ENCODE data around the gene WDR49.

The WDR49 gene

GRCh38 chr3:167609156-167609555, 44.6 kb downstream of the WDR49 start:
- Mint-ChIP-seq H3K27ac (ENCODE audit: low read depth) (no peak overlapping the region), H3K36me3 (ENCODE audit: insufficient read depth) (peaks cover 2% of the 10 kb centered on the region), H3K27me3 (peaks cover 55% of the 10 kb centered on the region), H3K4me3 (no peak overlapping the region), H3K9me3 (no peaks in the 10 kb centered on the region), H3K4me1 (no peaks in the 10 kb centered on the region)
- no peak for DNase-seq (ENCODE audit: low spot score in 2 of 2)
- no peak for ATAC-seq (replicated peaks; ENCODE audit: extremely low read depth, poor library complexity, severe bottlenecking)

DNA sequence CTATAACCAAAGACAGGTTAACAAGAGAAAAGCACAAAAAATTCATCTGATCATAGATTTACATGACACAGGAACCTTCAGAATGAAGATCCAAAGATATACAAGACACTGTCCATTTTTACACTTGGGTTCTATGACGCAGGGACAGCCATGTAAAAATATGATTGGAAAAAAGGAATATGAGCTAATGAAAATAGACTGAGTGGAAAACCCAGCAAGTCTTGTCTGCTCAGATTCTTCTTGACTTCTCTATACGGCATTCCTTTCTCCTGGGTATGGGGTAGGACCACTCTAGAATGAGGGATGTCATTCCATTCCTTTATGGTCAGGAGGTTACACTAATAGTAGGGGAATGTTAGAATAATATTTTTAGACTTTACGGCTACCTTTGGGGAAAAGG, 46.9 kb downstream of the WDR49 start:
- Mint-ChIP-seq H3K4me3 (no peak overlapping the region), H3K27ac (ENCODE audit: low read depth) (no peak overlapping the region), H3K4me1 (no peaks in the 10 kb centered on the region), H3K36me3 (ENCODE audit: insufficient read depth) (peaks cover 2% of the 10 kb centered on the region), H3K27me3 (peaks cover 46% of the 10 kb centered on the region), H3K9me3 (no peaks in the 10 kb centered on the region)
- DNase-seq (ENCODE audit: low spot score in 2 of 2) (no peak), ATAC-seq (replicated peaks; ENCODE audit: extremely low read depth, poor library complexity, severe bottlenecking) (no peak)

GRCh38 chr3:167605871-167606270, 47.9 kb downstream of the WDR49 start:
- Mint-ChIP-seq H3K9me3 (no peaks in the 10 kb centered on the region), H3K4me1 (no peaks in the 10 kb centered on the region), H3K36me3 (ENCODE audit: insufficient read depth) (peaks cover 2% of the 10 kb centered on the region), H3K27ac (ENCODE audit: low read depth) (no peak overlapping the region), H3K4me3 (no peak overlapping the region), H3K27me3 (peaks cover 36% of the 10 kb centered on the region)
- no peak for ATAC-seq (replicated peaks; ENCODE audit: extremely low read depth, poor library complexity, severe bottlenecking)
- no peak for DNase-seq (ENCODE audit: low spot score in 2 of 2)

- ATAC-seq (replicated peaks; ENCODE audit: extremely low read depth, poor library complexity, severe bottlenecking) (no peak), DNase-seq (ENCODE audit: low spot score in 2 of 2) (no peak)
- Mint-ChIP-seq H3K27ac (ENCODE audit: low read depth) (no peak overlapping the region), H3K4me3 (no peak overlapping the region), H3K36me3 (ENCODE audit: insufficient read depth) (no peaks in the 10 kb centered on the region), H3K27me3 (peaks cover 9% of the 10 kb centered on the region), H3K9me3 (no peaks in the 10 kb centered on the region), H3K4me1 (no peaks in the 10 kb centered on the region)
These were observed 51.7 kb downstream of the WDR49 start for GRCh38 chr3:167602041-167602440.

GRCh38 chr3:167587651-167588050, 66.1 kb downstream of the WDR49 start:
- Mint-ChIP-seq H3K27ac (ENCODE audit: low read depth) (no peak overlapping the region), H3K36me3 (ENCODE audit: insufficient read depth) (no peaks in the 10 kb centered on the region)
- no peak for ATAC-seq (replicated peaks; ENCODE audit: extremely low read depth, poor library complexity, severe bottlenecking)

GRCh38 chr3:167575000-167575600, 78.6 kb downstream of the WDR49 start:
- H3K4me3 Mint-ChIP-seq: no peak overlapping the region
- H3K27me3 Mint-ChIP-seq: no peaks in the 10 kb centered on the region
- no peaks in the 10 kb centered on the region for H3K9me3 Mint-ChIP-seq
- no peak for DNase-seq (ENCODE audit: low spot score in 2 of 2)
- no peak overlapping the region for H3K27ac Mint-ChIP-seq (ENCODE audit: low read depth)
- no peaks in the 10 kb centered on the region for H3K4me1 Mint-ChIP-seq
- no peak for ATAC-seq (replicated peaks; ENCODE audit: extremely low read depth, poor library complexity, severe bottlenecking)
- peaks cover 2% of the 10 kb centered on the region for H3K36me3 Mint-ChIP-seq (ENCODE audit: insufficient read depth)

More at GRCh38 chr3:167587651-167588050, 66.1 kb downstream of the WDR49 start:
- Mint-ChIP-seq H3K27me3 (peaks cover 2% of the 10 kb centered on the region), H3K9me3 (peaks cover 10% of the 10 kb centered on the region), H3K4me1 (no peaks in the 10 kb centered on the region), H3K4me3 (no peak overlapping the region)
- DNase-seq (ENCODE audit: low spot score in 2 of 2): no peak

- Mint-ChIP-seq H3K4me1 (no peaks in the 10 kb centered on the region), H3K27ac (ENCODE audit: low read depth) (no peak overlapping the region), H3K36me3 (ENCODE audit: insufficient read depth) (peaks cover 2% of the 10 kb centered on the region), H3K4me3 (no peak overlapping the region), H3K9me3 (no peaks in the 10 kb centered on the region), H3K27me3 (no peaks in the 10 kb centered on the region)
- ATAC-seq (replicated peaks; ENCODE audit: extremely low read depth, poor library complexity, severe bottlenecking): no peak
- no peak for DNase-seq (ENCODE audit: low spot score in 2 of 2)
These were observed 80.8 kb downstream of the WDR49 start for GRCh38 chr3:167572991-167573390.

- Mint-ChIP-seq H3K9me3 (no peaks in the 10 kb centered on the region), H3K4me3 (no peak overlapping the region), H3K4me1 (no peaks in the 10 kb centered on the region), H3K27ac (ENCODE audit: low read depth) (no peak overlapping the region), H3K27me3 (no peaks in the 10 kb centered on the region), H3K36me3 (ENCODE audit: insufficient read depth) (no peaks in the 10 kb centered on the region)
- ATAC-seq (replicated peaks; ENCODE audit: extremely low read depth, poor library complexity, severe bottlenecking): no peak
- DNase-seq (ENCODE audit: low spot score in 2 of 2): no peak
These were observed 85.1 kb downstream of the WDR49 start for GRCh38 chr3:167568634-167569033.

DNA sequence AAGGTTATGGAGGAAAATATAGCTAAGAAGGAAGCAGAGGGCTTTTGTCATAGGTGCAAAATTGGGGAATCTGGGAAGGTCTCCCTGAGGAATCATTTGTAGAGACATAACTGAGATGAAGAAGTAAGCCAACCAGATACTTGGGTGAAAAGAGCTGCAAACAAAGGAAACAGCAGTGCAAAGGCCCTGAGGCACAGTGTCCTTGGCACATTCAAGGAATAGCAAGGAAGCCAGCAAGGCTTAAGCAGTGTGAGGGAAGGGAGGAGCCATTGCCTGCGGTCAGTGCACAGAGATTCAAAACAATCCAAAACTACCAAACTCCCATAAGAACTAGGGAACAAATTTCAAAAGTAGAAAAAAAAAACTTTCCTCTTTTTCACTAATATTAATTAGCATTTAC, 88.3 kb downstream of the WDR49 start:
- H3K9me3 Mint-ChIP-seq: no peaks in the 10 kb centered on the region
- no peaks in the 10 kb centered on the region for H3K36me3 Mint-ChIP-seq (ENCODE audit: insufficient read depth)
- DNase-seq (ENCODE audit: low spot score in 2 of 2) (no peak), ATAC-seq (replicated peaks; ENCODE audit: extremely low read depth, poor library complexity, severe bottlenecking) (no peak)
- no peaks in the 10 kb centered on the region for H3K4me1 Mint-ChIP-seq
- H3K27me3 Mint-ChIP-seq: peaks cover 9% of the 10 kb centered on the region
- no peak overlapping the region for H3K27ac Mint-ChIP-seq (ENCODE audit: low read depth)
- H3K4me3 Mint-ChIP-seq: no peak overlapping the region

GRCh38 chr3:167564612-167565011, 89.1 kb downstream of the WDR49 start:
- Mint-ChIP-seq H3K27ac (ENCODE audit: low read depth) (no peak overlapping the region), H3K27me3 (peaks cover 9% of the 10 kb centered on the region), H3K4me3 (no peak overlapping the region), H3K36me3 (ENCODE audit: insufficient read depth) (no peaks in the 10 kb centered on the region), H3K9me3 (no peaks in the 10 kb centered on the region), H3K4me1 (no peaks in the 10 kb centered on the region)
- DNase-seq (ENCODE audit: low spot score in 2 of 2): no peak
- ATAC-seq (replicated peaks; ENCODE audit: extremely low read depth, poor library complexity, severe bottlenecking): no peak

DNA sequence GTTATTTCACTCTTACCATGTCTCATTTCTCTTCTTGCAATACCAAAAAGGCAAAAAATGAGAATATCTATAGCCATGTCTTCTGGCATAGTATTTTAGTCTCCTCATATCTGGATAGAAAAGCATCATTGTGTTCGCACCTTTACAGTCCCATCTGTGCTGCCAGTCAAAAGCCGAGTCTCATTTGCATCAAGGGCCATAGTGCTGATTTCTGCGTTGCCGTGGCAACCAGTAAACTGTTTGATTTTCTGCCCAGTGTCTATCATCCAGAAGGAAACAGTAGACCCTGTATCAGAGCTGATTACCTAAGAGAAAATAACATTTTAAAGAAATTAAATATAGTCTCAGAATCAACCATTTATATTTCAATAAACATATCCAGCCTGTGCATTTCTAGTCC, 93.8 kb downstream of the WDR49 start:
- Mint-ChIP-seq H3K4me3 (no peak overlapping the region), H3K27me3 (peaks cover 9% of the 10 kb centered on the region), H3K4me1 (no peaks in the 10 kb centered on the region), H3K36me3 (ENCODE audit: insufficient read depth) (no peaks in the 10 kb centered on the region), H3K9me3 (no peaks in the 10 kb centered on the region), H3K27ac (ENCODE audit: low read depth) (no peak overlapping the region)
- DNase-seq (ENCODE audit: low spot score in 2 of 2) (no peak), ATAC-seq (replicated peaks; ENCODE audit: extremely low read depth, poor library complexity, severe bottlenecking) (no peak)

GRCh38 chr3:167554898-167555297, 98.8 kb downstream of the WDR49 start:
- H3K27ac Mint-ChIP-seq (ENCODE audit: low read depth): no peak overlapping the region
- no peaks in the 10 kb centered on the region for H3K9me3 Mint-ChIP-seq

GRCh38 chr3:167538081-167538480, 115.7 kb downstream of the WDR49 start:
- H3K4me3 Mint-ChIP-seq: no peak overlapping the region
- H3K36me3 Mint-ChIP-seq (ENCODE audit: insufficient read depth): peaks cover 2% of the 10 kb centered on the region
- no peaks in the 10 kb centered on the region for H3K4me1 Mint-ChIP-seq
- no peaks in the 10 kb centered on the region for H3K9me3 Mint-ChIP-seq
- no peak for DNase-seq (ENCODE audit: low spot score in 2 of 2)
- no peak for ATAC-seq (replicated peaks; ENCODE audit: extremely low read depth, poor library complexity, severe bottlenecking)
- H3K27me3 Mint-ChIP-seq: no peaks in the 10 kb centered on the region
- H3K27ac Mint-ChIP-seq (ENCODE audit: low read depth): no peak overlapping the region

More at GRCh38 chr3:167554898-167555297, 98.8 kb downstream of the WDR49 start:
- Mint-ChIP-seq H3K4me3 (no peak overlapping the region), H3K27me3 (no peaks in the 10 kb centered on the region), H3K4me1 (no peaks in the 10 kb centered on the region), H3K36me3 (ENCODE audit: insufficient read depth) (no peaks in the 10 kb centered on the region)
- ATAC-seq (replicated peaks; ENCODE audit: extremely low read depth, poor library complexity, severe bottlenecking) (no peak), DNase-seq (ENCODE audit: low spot score in 2 of 2) (no peak)

DNA sequence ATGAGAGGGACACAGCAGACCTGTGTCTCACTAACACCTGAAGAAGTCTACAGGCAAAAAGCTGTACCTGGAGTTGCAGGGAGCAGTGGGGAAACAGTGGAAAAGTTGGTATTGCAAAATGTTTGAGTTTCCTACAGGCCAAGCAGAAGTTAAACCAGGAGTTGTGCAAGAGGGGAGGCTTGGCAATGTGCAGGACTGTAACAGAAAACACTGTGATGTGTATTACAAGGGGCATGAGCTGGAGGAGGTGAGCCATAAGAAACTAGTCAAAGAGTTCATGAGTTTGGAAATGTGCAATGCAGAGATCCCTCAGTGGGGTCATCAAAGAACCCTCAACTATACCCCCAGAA, 132.8 kb downstream of the WDR49 start:
- ATAC-seq (replicated peaks; ENCODE audit: extremely low read depth, poor library complexity, severe bottlenecking): no peak
- no peaks in the 10 kb centered on the region for H3K4me1 Mint-ChIP-seq
- no peak for DNase-seq (ENCODE audit: low spot score in 2 of 2)
- H3K4me3 Mint-ChIP-seq: no peak overlapping the region
- H3K27me3 Mint-ChIP-seq: no peaks in the 10 kb centered on the region
- peaks cover 10% of the 10 kb centered on the region for H3K9me3 Mint-ChIP-seq
- H3K27ac Mint-ChIP-seq (ENCODE audit: low read depth): no peak overlapping the region
- no peaks in the 10 kb centered on the region for H3K36me3 Mint-ChIP-seq (ENCODE audit: insufficient read depth)
